ENCODE results near the gene ZRSR2. TPM values are rescaled to one million over a fixed set of nuclear protein-coding genes. Genes with fewer than 3 reads are reported as not detected.
A peak's percentile ranks its signal among the peaks of the same experiment; 100 is the strongest.

Gene ZRSR2
- total RNA-seq, 1 experiment from 2014 or later: 3.0 TPM

DNA sequence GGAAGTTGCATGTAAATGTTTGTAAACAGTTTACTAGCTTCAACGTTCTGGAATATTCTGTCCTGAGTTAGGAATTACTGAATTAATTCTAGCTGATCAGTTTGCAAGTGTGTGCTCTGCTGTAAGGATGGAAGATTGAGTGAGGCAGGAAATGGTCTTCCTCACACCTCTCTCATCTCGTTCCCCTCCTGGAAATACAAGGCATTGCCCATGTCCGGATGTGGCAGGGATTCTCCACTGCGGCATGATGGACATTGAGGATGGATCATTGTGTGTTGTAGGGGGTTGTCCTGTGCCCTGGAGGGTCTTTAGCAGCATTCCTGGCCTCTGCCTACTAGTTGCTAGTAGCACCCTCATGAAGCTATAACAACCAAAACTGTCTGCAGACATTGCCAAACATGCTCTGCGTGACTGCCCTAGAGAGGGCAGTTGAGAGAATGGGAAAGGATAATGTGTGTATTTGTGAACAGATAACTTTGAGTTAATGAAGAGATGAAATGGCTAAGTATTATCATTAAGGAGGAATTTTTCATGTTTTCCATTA lies 39.6 kb upstream of the ZRSR2 start:
- intact Hi-C loops (cut with micrococcal nuclease; ENCODE audit: unreplicated experiment): no loop called here
- H3K36me3 ChIP-seq (ENCODE audit: control insufficient read depth, insufficient read depth, low read length): no peaks in the 10 kb centered on the region
- in situ Hi-C loops (cut with HindIII; ENCODE audit: low pct_unique_long_range_greater_than_20kb, low sequenced_read_pairs): no loop called here
- no TSS peak for BruUV-seq (replicated peaks)
- ATAC-seq (peak; percentile 90), DNase-seq (ENCODE audit: low read depth, low spot score) (no peak)
- peak overlapping the region; percentile 29; the same call in 1 of the 2 replicates for H3K27ac ChIP-seq (ENCODE audit: low read length)
- H3K27me3 ChIP-seq (ENCODE audit: control insufficient read depth, insufficient read depth, low read length): no peaks in the 10 kb centered on the region
- TF ChIP-seq TCF7L2 (IDR thresholded peaks at IDR 0.05; ENCODE audit: low read depth, low read length): no peak
- TF ChIP-seq SIN3A (IDR thresholded peaks at IDR 0.05; ENCODE audit: borderline replicate concordance, insufficient read depth, low read depth, low read length): no peak
- TF ChIP-seq, protein P1, sequence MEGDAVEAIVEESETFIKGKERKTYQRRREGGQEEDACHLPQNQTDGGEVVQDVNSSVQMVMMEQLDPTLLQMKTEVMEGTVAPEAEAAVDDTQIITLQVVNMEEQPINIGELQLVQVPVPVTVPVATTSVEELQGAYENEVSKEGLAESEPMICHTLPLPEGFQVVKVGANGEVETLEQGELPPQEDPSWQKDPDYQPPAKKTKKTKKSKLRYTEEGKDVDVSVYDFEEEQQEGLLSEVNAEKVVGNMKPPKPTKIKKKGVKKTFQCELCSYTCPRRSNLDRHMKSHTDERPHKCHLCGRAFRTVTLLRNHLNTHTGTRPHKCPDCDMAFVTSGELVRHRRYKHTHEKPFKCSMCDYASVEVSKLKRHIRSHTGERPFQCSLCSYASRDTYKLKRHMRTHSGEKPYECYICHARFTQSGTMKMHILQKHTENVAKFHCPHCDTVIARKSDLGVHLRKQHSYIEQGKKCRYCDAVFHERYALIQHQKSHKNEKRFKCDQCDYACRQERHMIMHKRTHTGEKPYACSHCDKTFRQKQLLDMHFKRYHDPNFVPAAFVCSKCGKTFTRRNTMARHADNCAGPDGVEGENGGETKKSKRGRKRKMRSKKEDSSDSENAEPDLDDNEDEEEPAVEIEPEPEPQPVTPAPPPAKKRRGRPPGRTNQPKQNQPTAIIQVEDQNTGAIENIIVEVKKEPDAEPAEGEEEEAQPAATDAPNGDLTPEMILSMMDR (IDR thresholded peaks at IDR 0.05): no peak
- TF ChIP-seq REST (IDR thresholded peaks at IDR 0.05; ENCODE audit: insufficient read depth in 1 of 2, low read depth in 2 of 2, low read length in 1 of 2): no peak
- TF ChIP-seq POLR2AphosphoS5 (IDR thresholded peaks at IDR 0.05; ENCODE audit: low read depth, low read length): no peak
- POLR2A ChIA-PET: no interaction called here
- no peaks in the 10 kb centered on the region for H3K4me1 ChIP-seq (ENCODE audit: control insufficient read depth, insufficient read depth, low read length)
- H3K9me3 ChIP-seq (ENCODE audit: control insufficient read depth, insufficient read depth, low read depth, low read length): no peaks in the 10 kb centered on the region
- no peak overlapping the region for H3K4me3 ChIP-seq (ENCODE audit: low read depth in 2 of 2, low read length in 2 of 2)
- CTCF ChIA-PET: no interaction called here

- peak; percentile 92 for ATAC-seq
- Histone ChIP-seq H3K4me1 (ENCODE audit: control insufficient read depth, insufficient read depth, low read length) (no peaks in the 10 kb centered on the region), H3K9me3 (ENCODE audit: control insufficient read depth, insufficient read depth, low read depth, low read length) (no peaks in the 10 kb centered on the region), H3K27ac (ENCODE audit: low read length) (peak overlapping the region; percentile 68; the same call in 1 of the 2 replicates), H3K27me3 (ENCODE audit: control insufficient read depth, insufficient read depth, low read length) (no peaks in the 10 kb centered on the region), H3K36me3 (ENCODE audit: control insufficient read depth, insufficient read depth, low read length) (no peaks in the 10 kb centered on the region), H3K4me3 (ENCODE audit: low read depth in 2 of 2, low read length in 2 of 2) (no peak overlapping the region)
- POLR2A ChIA-PET: no interaction called here
- no TSS peak for BruUV-seq (replicated peaks)
- in situ Hi-C loops (cut with HindIII; ENCODE audit: low pct_unique_long_range_greater_than_20kb, low sequenced_read_pairs): no loop called here
- DNase-seq (ENCODE audit: low read depth, low spot score): no peak
- CTCF ChIA-PET: no interaction called here
- intact Hi-C loops (cut with micrococcal nuclease; ENCODE audit: unreplicated experiment): no loop called here
- TF ChIP-seq TCF7L2 (IDR thresholded peaks at IDR 0.05; ENCODE audit: low read depth, low read length): peak; percentile 68
- no peak for TF ChIP-seq REST (IDR thresholded peaks at IDR 0.05; ENCODE audit: insufficient read depth in 1 of 2, low read depth in 2 of 2, low read length in 1 of 2)
Observed at GRCh38 chrX:15751155-15751819, 39.0 kb upstream of the ZRSR2 start.
